ENCODE results near the gene FUT3. TPM values are rescaled to one million over a fixed set of nuclear protein-coding genes. Genes with fewer than 3 reads are reported as not detected.

Gene FUT3
- total and polyA plus RNA-seq, 12 donors, result 0.14 to 0.20 (median 0.16) TPM; not detected in 8

- Histone ChIP-seq H3K27ac (no peak overlapping the region), H3K4me3 (no peak overlapping the region), H3K27me3 (no peaks in the 10 kb centered on the region), H3K4me1 (replicated peaks in 1 of 2) (peaks cover 0 to 2% of the 10 kb centered on the region in 2 donors), H3K9me3 (replicated peaks in 1 of 3) (no peaks in the 10 kb centered on the region), H3K36me3 (replicated peaks in 1 of 2) (no peaks in the 10 kb centered on the region)
- intact Hi-C loops (cut with DNase I), result no loop called here
- TF ChIP-seq POLR2A (IDR thresholded peaks at IDR 0.05) (no peak), CTCF (IDR thresholded peaks at IDR 0.05) (no peak)
- WGBS, 4 donors, result 94 to 98% (median 95%) methylated on average over 4 of the region's 4 CpGs
- DNase-seq, result no peak
Observed at GRCh38 chr19:5811117-5811516, 40.1 kb downstream of the FUT3 start.

- intact Hi-C loops (cut with DNase I), result loop anchor here (5.0 to 10.0 kb wide), 3 partner anchors 83 to 213 kb away; no protein-coding TSS in a partner anchor
- WGBS, 4 donors, result 70 to 73% (median 72%) methylated on average over 10 of the region's 10 CpGs
- DNase-seq, result no peak
- H3K4me3 ChIP-seq, result no peak overlapping the region
- H3K4me1 ChIP-seq (replicated peaks in 1 of 2), result peaks cover 2 to 9% of the 10 kb centered on the region in 2 donors
- TF ChIP-seq POLR2A (IDR thresholded peaks at IDR 0.05) (no peak), CTCF (IDR thresholded peaks at IDR 0.05) (no peak)
- no peaks in the 10 kb centered on the region for H3K36me3 ChIP-seq (replicated peaks in 1 of 2)
- H3K27me3 ChIP-seq, result no peaks in the 10 kb centered on the region
- H3K9me3 ChIP-seq (replicated peaks in 1 of 3), result no peaks in the 10 kb centered on the region
- H3K27ac ChIP-seq, result no peak overlapping the region
Observed at GRCh38 chr19:5809469-5809868, 41.8 kb downstream of the FUT3 start.

DNA sequence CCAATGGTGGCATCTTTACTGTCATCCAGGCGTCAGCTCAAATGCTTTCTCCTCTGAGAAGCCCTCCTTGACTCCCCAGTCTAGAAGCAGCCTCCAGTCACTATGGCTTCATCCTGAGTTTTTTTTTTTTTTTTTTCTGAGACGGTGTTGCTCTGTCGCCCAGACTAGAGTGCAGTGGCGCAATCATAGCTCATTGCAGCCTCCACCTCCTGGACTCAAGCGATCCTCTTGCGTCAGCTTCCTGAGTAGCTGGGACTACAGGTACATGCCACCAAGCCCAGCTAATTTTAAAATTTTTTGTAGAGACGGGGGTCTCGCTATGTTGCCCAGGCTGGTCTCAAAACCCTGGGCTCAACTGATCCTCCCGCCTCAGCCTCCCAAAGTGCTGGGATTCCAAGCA is 42.2 kb downstream of the FUT3 start:
- no peak for DNase-seq
- WGBS, 4 donors, result 80 to 86% (median 85%) methylated on average over 9 of the region's 9 CpGs
- intact Hi-C loops (cut with DNase I), result loop anchor here (5.0 to 10.0 kb wide), 3 partner anchors 83 to 213 kb away; no protein-coding TSS in a partner anchor
- Histone ChIP-seq H3K9me3 (replicated peaks in 1 of 3) (no peaks in the 10 kb centered on the region), H3K27ac (no peak overlapping the region), H3K36me3 (replicated peaks in 1 of 2) (no peaks in the 10 kb centered on the region), H3K4me3 (no peak overlapping the region), H3K4me1 (replicated peaks in 1 of 2) (peaks cover 6 to 11% of the 10 kb centered on the region in 2 donors), H3K27me3 (no peaks in the 10 kb centered on the region)
- no peak for TF ChIP-seq POLR2A (IDR thresholded peaks at IDR 0.05)
- TF ChIP-seq CTCF (IDR thresholded peaks at IDR 0.05), result no peak

- peaks cover 13 to 17% of the 10 kb centered on the region in 2 donors for H3K4me1 ChIP-seq (replicated peaks in 1 of 2)
- H3K4me3 ChIP-seq, result no peak overlapping the region
- intact Hi-C loops (cut with DNase I), result loop anchor here (5.0 to 10.0 kb wide), 3 partner anchors 84 to 214 kb away; no protein-coding TSS in a partner anchor
- no peak for DNase-seq
- no peaks in the 10 kb centered on the region for H3K36me3 ChIP-seq (replicated peaks in 1 of 2)
- H3K9me3 ChIP-seq (replicated peaks in 1 of 3), result no peaks in the 10 kb centered on the region
- 85 to 92% (median 90%) methylated on average over 17 to 21 of the region's 21 CpGs for WGBS, 4 donors
- no peaks in the 10 kb centered on the region for H3K27me3 ChIP-seq
- H3K27ac ChIP-seq, result no peak overlapping the region
- no peak for TF ChIP-seq CTCF (IDR thresholded peaks at IDR 0.05)
- no peak for TF ChIP-seq POLR2A (IDR thresholded peaks at IDR 0.05)
Observed at GRCh38 chr19:5808120-5808816, 43.0 kb downstream of the FUT3 start.

Measured in adrenal gland (tissue), 12 donors.